GM12878 (cell line): ENCODE results near the gene TFR2. TPM values are rescaled to one million over a fixed set of nuclear protein-coding genes. Genes with fewer than 3 reads are reported as not detected.

Source experiments
- ATAC-seq: fragments of 200-7000 bp; cut with Tn5 transposase; 3 replicates; pipeline ENCODE4 v1.9.1; 2020; ENCODE audit warnings: mild to moderate bottlenecking, moderate library complexity
- BruUV-seq: library from RNA; stranded (reverse); fragments of 400-500 nt; replicated peaks from 2 replicates; lab custom pipeline; 2021; lab: Mats Ljungman, UMichigan
- CTCF ChIA-PET: fragments of 300-600 bp; sonication (Branson Sonifier 250); formaldehyde crosslinking; extraction: SDS; loops from one replicate; lab custom pipeline; 2021; ENCODE audit warnings: inconsistent platforms; lab: Yijun Ruan, JAX
- POLR2A ChIA-PET: fragments of 350-600 bp; formaldehyde crosslinking; extraction: SDS; loops from one replicate; lab custom pipeline; 2021; ENCODE audit warnings: inconsistent platforms; lab: Charles Lee
- RAD21 ChIA-PET: fragments of 300-600 bp; sonication (Branson Sonifier 250); formaldehyde crosslinking; loops from one replicate; lab custom pipeline; 2023; ENCODE audit warnings: antibody characterized with exemption; ENCODE audit not compliant: unreplicated experiment; lab: Charles Lee
- SMC1A ChIA-PET: fragments of 300-600 bp; sonication (Branson Sonifier 250); formaldehyde crosslinking; loops from one replicate; lab custom pipeline; 2023; ENCODE audit not compliant: unreplicated experiment, uncharacterized antibody; lab: Charles Lee
- DNase-seq: peaks from one replicate; pipeline ENCODE4 v3.0.0-alpha.2; 2011; ENCODE audit warnings: low read depth, low spot score
- FAIRE-seq: peaks from 3 replicates; lab custom pipeline; 2011; peaks lifted over from hg19 to GRCh38; lab: Jason Lieb, UNC
- H2AFZ ChIP-seq: 2 replicates; pipeline ENCODE4 v1.6.0; 2011; ENCODE audit warnings: low read depth, low read length, control low read depth; ENCODE audit not compliant: control insufficient read depth
- H3K27ac ChIP-seq: 2 replicates; pipeline ENCODE4 v1.5.1; 2011; ENCODE audit warnings: control low read depth; ENCODE audit not compliant: control insufficient read depth, insufficient read depth
- H3K27me3 ChIP-seq, 2 experiments: replicated peaks in 1 of 2; 2 replicates each; pipeline versions ENCODE4 v1.6.0 to v1.6.1; 2011; ENCODE audit warnings: low read length in 1 of 2; ENCODE audit not compliant: control insufficient read depth in 2 of 2, insufficient read depth in 2 of 2
- H3K36me3 ChIP-seq, 2 experiments: 2 replicates each; pipeline ENCODE4 v1.5.1; 2011; ENCODE audit warnings: low read length in 1 of 2; ENCODE audit not compliant: control insufficient read depth in 2 of 2, insufficient read depth in 2 of 2
- H3K4me1 ChIP-seq: 2 replicates; pipeline ENCODE4 v1.6.1; 2011; ENCODE audit warnings: mild to moderate bottlenecking, low read length, moderate library complexity, mixed read lengths; ENCODE audit not compliant: control insufficient read depth, insufficient read depth
- H3K4me2 ChIP-seq: 2 replicates; pipeline ENCODE4 v1.6.0; 2011; ENCODE audit warnings: control low read depth; ENCODE audit not compliant: control insufficient read depth, insufficient read depth
- H3K4me3 ChIP-seq: fragments of 200-600 bp; sonication (generic); 2 replicates; pipeline ENCODE4 v1.5.1; 2016
- H3K79me2 ChIP-seq: 2 replicates; pipeline ENCODE4 v1.6.0; 2011; ENCODE audit warnings: low read length; ENCODE audit not compliant: control insufficient read depth, insufficient read depth
- H3K9ac ChIP-seq: 2 replicates; pipeline ENCODE4 v1.8.0; 2011; ENCODE audit warnings: low read length, control low read depth, mixed read lengths; ENCODE audit not compliant: control insufficient read depth, insufficient read depth
- H3K9me3 ChIP-seq: replicated peaks from 3 replicates; pipeline ENCODE4 v1.5.1; 2011; ENCODE audit warnings: mild to moderate bottlenecking, low read length; ENCODE audit not compliant: control insufficient read depth, insufficient read depth
- H4K20me1 ChIP-seq: 2 replicates; pipeline ENCODE4 v1.6.0; 2011; ENCODE audit not compliant: control insufficient read depth, insufficient read depth
- BCL11A ChIP-seq: IDR thresholded peaks from 2 replicates; pipeline ENCODE4 v1.6.1; 2011; ENCODE audit warnings: low read depth, low read length
- CBFB ChIP-seq: IDR thresholded peaks from 2 replicates; pipeline ENCODE4 v1.6.1; 2016; ENCODE audit warnings: antibody characterized with exemption, low read depth
- CHD4 ChIP-seq: fragments of 200-600 bp; sonication (generic); IDR thresholded peaks from 2 replicates; pipeline ENCODE4 v1.6.1; 2016; ENCODE audit warnings: mild to moderate bottlenecking
- CREB1 ChIP-seq: IDR thresholded peaks from 2 replicates; pipeline ENCODE4 v1.6.1; 2012; ENCODE audit warnings: low read depth, mild to moderate bottlenecking, inconsistent platforms
- DPF2 ChIP-seq: fragments of 450-650 bp; IDR thresholded peaks from 2 replicates; pipeline ENCODE4 v1.6.1; 2017; ENCODE audit warnings: mild to moderate bottlenecking
- FOXM1 ChIP-seq: IDR thresholded peaks from 2 replicates; pipeline ENCODE4 v1.6.1; 2012; ENCODE audit warnings: low read depth, mild to moderate bottlenecking, inconsistent platforms, low read length, moderate library complexity
- HDAC6 ChIP-seq: fragments of 200-600 bp; sonication (generic); IDR thresholded peaks from one replicate; pipeline ENCODE4 v1.8.0; 2017; ENCODE audit warnings: antibody characterized with exemption; ENCODE audit not compliant: unreplicated experiment
- MTA2 ChIP-seq: fragments of 450-650 bp; IDR thresholded peaks from 2 replicates; pipeline ENCODE4 v1.6.1; 2016; ENCODE audit warnings: low read depth, mild to moderate bottlenecking, moderate library complexity
- MYB ChIP-seq: fragments of 150-350 bp; IDR thresholded peaks from 2 replicates; pipeline ENCODE4 v1.6.1; 2014; ENCODE audit warnings: mild to moderate bottlenecking, low read depth, low read length, borderline replicate concordance
- MYC ChIP-seq: IDR thresholded peaks from 2 replicates; pipeline ENCODE4 v1.6.1; 2011; ENCODE audit warnings: mild to moderate bottlenecking, low read length, moderate library complexity, inconsistent platforms; ENCODE audit not compliant: insufficient read depth, insufficient replicate concordance, insufficient read length, severe bottlenecking
- SIN3A ChIP-seq: IDR thresholded peaks from 2 replicates; pipeline ENCODE4 v1.6.1; 2012; ENCODE audit warnings: low read depth, low read length, improper control_type of control experiment
- ZNF207 ChIP-seq: fragments of 450-650 bp; IDR thresholded peaks from 2 replicates; pipeline ENCODE4 v1.6.1; 2014; ENCODE audit warnings: antibody characterized with exemption, mild to moderate bottlenecking, borderline replicate concordance
- ZSCAN29 ChIP-seq: fragments of 450-650 bp; IDR thresholded peaks from 2 replicates; pipeline ENCODE4 v1.6.1; 2017; ENCODE audit warnings: mild to moderate bottlenecking, moderate library complexity
- WGBS: methylation state at CpG from one replicate; pipeline ENCODE4 v1.1.6; 2016; ENCODE audit warnings: low lambda C conversion rate; ENCODE audit not compliant: insufficient replicate concordance, insufficient coverage; ENCODE audit errors: missing lambda C conversion rate; 5-methylcytosine and 5-hydroxymethylcytosine counted together
- in situ Hi-C: fragments of 300-500 bp; cut with MboI; formaldehyde crosslinking; loops from 9 replicates; pipeline ENCODE4 v1.14.3; 2018; ENCODE audit warnings: mixed read lengths
- intact Hi-C: fragments of 100-400 bp; cut with micrococcal nuclease; formaldehyde crosslinking; loops from one replicate; pipeline ENCODE4 v1.14.2; 2022; ENCODE audit not compliant: unreplicated experiment
- polyA plus RNA-seq, 11 experiments: library from polyadenylated mRNA; depleted of rRNA in 4 of 11; unstranded in 6 of 11; stranded (reverse) in 5 of 11; fragments of >200 nt; fragmentation: Nextera tagmentation in 4 of 11; fragmentation: Illumina TruSeq in 1 of 11; extraction: Ambion mirVana in 4 of 11; extraction: Trizol in 1 of 11; gene quantifications; 1 replicate in 1 of 11; 2 replicates in 10 of 11; pipeline versions ENCODE4 v1.2.1 to v1.2.3, GENCODE V29; 2011 to 2016; ENCODE audit warnings: inconsistent platforms in 2 of 11, missing spikeins in 2 of 11, low read depth in 1 of 11
- total RNA-seq, 4 experiments: library from RNA; depleted of rRNA in 3 of 4; stranded (reverse); fragments of >200 nt in 3 of 4; fragmentation: Illumina TruSeq in 1 of 4; extraction: Trizol in 1 of 4; gene quantifications; 2 replicates each; pipeline versions ENCODE4 v1.2.1 to v1.2.3, GENCODE V29; 2013 to 2021
- TF ChIP-seq, protein P1 (sequence below): IDR thresholded peaks from 2 replicates; pipeline ENCODE4 v1.6.1; 2012; ENCODE audit warnings: low read depth, low read length, improper control_type of control experiment

Gene TFR2
- total and polyA plus RNA-seq, 10 of the 15 experiments (the other 5 are each of a cell fraction or from before 2014, with no cell fraction given): 0.30 to 7.2 (median 1.8) TPM

DNA sequence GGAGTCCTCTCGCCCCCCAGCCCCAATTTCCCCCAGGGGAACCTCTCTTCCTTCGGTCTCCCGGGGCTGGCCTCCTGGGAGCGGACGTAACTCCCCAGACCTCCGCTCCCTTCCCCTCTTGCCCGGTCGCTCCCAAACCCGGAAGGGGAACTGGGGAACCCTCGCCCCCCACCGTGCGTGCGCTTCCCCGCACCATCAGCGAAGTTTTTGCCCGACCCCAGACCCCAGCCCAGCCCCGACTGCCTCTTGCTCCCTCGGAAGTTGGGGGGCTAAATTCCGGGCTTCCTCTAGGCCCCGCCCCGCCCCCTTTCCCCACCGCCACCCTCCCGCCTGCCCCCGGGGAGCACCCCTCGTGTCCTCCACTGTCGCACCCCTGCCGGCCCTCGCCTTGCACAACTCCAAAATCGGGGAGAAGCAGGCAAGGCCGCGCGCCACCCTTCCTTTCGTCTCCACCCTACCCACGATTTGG is 32.6 kb upstream of the TFR2 start:
- Histone ChIP-seq H3K4me3 (peak overlapping the region; percentile 98), H3K27ac (peak overlapping the region; percentile 92), H3K79me2 (peaks cover 24% of the 10 kb centered on the region), H3K27me3 (no peaks in the 10 kb centered on the region), H3K9me3 (no peaks in the 10 kb centered on the region), H3K4me2 (peak overlapping the region; percentile 72), H3K9ac (peak overlapping the region; percentile 94), H4K20me1 (0 out of 2 replicates have a peak, but pooled peaks cover 3% of the 10 kb centered on the region), H2AFZ (peak overlapping the region; percentile 68), H3K36me3 (peaks cover 4 to 21% of the 10 kb centered on the region in 2 experiments; a peak in 2 of 4 replicates), H3K4me1 (no peaks in the 10 kb centered on the region; the same call in 1 of the 2 replicates)
- peak; percentile 4; the same call in 2 of the 3 replicates for ATAC-seq
- no peak for DNase-seq
- POLR2A ChIA-PET: interaction anchor here (0.7 to 1.8 kb wide), 3 partner anchors 32 to 200 kb away, joined by 5 to 7 read pairs (median 6); partner anchors contain the start of genes FBXO24, LRCH4 and POP7
- intact Hi-C loops (loop anchor here (2.0 kb wide), 1 partner anchor 61 kb away; the partner anchor contains the start of gene MOSPD3), in situ Hi-C loops (no loop called here)
- RAD21 ChIA-PET: interaction anchor here (1.3 kb wide), 1 partner anchor 62 kb away, joined by 3 read pairs; the partner anchor contains the start of gene MOSPD3
- SMC1A ChIA-PET: interaction anchor here (0.9 kb wide), 1 partner anchor 170 kb away, joined by 3 read pairs; no protein-coding TSS in a partner anchor
- FAIRE-seq: no peak
- TF ChIP-seq MYC (peak; percentile 2), MYB (no peak), BCL11A (no peak), SIN3A (0 out of 2 replicates have a peak, but pooled peaks have one; percentile 2), FOXM1 (no peak), ZSCAN29 (no peak), ZNF207 (no peak), MTA2 (0 out of 2 replicates have a peak, but pooled peaks have one; percentile 3), CHD4 (no peak), CREB1 (no peak), DPF2 (no peak), HDAC6 (no peak), CBFB (0 out of 2 replicates have a peak, but pooled peaks have one; percentile 13)
- TF ChIP-seq, protein P1, sequence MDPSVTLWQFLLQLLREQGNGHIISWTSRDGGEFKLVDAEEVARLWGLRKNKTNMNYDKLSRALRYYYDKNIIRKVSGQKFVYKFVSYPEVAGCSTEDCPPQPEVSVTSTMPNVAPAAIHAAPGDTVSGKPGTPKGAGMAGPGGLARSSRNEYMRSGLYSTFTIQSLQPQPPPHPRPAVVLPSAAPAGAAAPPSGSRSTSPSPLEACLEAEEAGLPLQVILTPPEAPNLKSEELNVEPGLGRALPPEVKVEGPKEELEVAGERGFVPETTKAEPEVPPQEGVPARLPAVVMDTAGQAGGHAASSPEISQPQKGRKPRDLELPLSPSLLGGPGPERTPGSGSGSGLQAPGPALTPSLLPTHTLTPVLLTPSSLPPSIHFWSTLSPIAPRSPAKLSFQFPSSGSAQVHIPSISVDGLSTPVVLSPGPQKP: 0 out of 2 replicates have a peak, but pooled peaks have one; percentile 1
- no TSS peak for BruUV-seq
- CTCF ChIA-PET: interaction anchor here (1.1 kb wide), 3 partner anchors 17 to 40 kb away, joined by 3 to 4 read pairs (median 3); no protein-coding TSS in a partner anchor
- under 1% methylated on average over 17 of the region's 34 CpGs for WGBS
